Measurements from ENCODE around the gene SPTLC2.
A peak's percentile ranks its signal among the peaks of the same experiment; 100 is the strongest.
"Not testable (repeated sequence)": the region's sequence is repeated elsewhere in the genome, so short reads cannot be mapped to it uniquely, and the experiment has no call there.

Gene SPTLC2, protein sequence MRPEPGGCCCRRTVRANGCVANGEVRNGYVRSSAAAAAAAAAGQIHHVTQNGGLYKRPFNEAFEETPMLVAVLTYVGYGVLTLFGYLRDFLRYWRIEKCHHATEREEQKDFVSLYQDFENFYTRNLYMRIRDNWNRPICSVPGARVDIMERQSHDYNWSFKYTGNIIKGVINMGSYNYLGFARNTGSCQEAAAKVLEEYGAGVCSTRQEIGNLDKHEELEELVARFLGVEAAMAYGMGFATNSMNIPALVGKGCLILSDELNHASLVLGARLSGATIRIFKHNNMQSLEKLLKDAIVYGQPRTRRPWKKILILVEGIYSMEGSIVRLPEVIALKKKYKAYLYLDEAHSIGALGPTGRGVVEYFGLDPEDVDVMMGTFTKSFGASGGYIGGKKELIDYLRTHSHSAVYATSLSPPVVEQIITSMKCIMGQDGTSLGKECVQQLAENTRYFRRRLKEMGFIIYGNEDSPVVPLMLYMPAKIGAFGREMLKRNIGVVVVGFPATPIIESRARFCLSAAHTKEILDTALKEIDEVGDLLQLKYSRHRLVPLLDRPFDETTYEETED

DNA sequence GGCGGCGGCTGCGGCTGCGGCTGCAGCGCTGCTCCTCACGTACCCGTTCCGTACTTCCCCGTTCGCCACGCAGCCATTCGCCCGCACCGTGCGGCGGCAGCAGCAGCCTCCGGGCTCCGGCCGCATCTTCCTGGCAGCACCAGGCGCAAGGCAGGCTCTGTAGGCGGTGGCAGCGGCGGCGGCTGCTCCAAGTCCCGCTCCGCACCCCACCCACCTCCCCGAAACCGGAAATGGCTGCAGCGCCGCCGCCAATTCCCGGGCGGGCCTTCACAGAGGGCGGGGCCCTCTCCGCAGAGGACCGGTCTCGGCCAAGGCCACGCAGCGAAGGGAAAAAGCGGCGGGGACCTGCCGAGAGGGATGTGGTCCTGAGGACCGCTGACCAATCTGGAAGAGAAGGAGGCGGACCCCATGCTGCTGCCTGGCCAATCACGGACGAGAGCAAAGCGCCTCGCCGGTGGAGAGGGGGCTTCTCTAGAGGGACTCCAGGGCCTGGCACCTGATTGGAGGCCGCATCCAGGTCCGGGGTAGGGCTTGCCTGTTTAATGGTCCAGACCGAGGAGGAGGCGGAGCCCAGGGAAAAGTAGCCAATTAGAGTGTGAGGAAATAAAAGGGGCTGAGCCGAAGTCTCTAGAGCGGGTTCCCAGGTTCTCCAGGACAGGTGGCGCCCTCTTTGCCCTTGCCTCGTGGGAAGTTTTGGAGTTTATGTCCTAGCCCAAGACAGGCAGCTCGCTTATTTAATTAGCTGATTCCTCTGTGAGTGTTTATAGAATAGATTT lies at the start of gene SPTLC2:
Gene SPTLC2 (minus strand): TSS at position 184 of the 776 bp plus-strand sequence. CDS start 58 bp downstream, at position 126.
- peak; percentile 92 to 98 (median 95) for DNase-seq

DNA sequence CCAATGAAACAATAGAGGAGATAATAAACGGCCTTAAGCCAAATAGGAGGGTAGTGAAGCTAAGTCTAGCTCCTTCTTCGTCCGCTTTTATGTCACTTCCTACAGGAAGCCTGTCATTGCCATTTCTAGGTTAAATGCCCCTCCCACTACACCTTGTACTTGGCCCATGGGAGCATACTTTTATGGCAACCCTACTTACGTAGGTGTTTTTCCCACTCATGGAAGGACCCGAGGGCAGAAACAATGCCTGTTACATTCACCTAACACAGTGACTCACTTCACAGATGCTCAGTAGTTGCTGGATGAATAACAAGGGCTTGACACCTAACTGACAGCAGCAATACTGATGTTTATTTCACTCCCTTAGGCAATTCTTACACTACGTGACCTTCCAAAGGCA lies 46.9 kb upstream of the SPTLC2 start:
- DNase-seq = no peak

DNA sequence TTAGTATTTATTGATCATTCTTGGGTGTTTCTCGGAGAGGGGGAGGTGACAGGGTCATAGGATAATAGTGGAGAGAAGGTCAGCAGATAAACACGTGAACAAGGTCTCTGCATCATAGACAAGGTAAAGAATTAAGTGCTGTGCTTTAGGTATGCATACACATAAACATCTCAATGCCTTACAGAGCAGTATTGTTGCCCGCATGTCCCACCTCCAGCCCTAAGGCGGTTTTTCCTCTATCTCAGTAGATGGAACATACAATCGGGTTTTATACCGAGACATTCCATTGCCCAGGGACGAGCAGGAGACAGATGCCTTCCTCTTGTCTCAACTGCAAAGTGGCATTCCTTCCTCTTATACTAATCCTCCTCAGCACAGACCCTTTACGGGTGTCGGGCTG lies 45.1 kb upstream of the SPTLC2 start:
- not testable (repeated sequence) for DNase-seq

DNA sequence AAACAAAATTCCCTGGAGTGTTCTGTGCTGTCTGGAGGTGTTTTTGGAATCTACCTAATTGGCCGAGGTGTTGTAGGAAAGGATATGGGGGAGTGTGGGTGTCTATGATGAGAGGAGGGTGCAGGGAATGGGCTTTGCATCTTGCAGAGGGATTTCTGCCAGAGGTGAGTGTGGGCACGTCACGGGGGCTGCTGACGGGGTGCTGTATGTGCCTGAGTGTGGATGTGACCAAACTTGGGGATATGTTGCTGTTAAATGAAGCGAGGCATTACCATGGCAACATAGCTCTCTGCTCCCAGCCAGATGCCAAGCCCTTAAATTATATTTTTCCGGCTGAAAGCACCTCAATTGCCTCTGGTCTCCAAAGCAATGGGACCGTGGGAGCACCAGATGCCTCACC lies 44.3 kb upstream of the SPTLC2 start:
- no peak for DNase-seq

DNA sequence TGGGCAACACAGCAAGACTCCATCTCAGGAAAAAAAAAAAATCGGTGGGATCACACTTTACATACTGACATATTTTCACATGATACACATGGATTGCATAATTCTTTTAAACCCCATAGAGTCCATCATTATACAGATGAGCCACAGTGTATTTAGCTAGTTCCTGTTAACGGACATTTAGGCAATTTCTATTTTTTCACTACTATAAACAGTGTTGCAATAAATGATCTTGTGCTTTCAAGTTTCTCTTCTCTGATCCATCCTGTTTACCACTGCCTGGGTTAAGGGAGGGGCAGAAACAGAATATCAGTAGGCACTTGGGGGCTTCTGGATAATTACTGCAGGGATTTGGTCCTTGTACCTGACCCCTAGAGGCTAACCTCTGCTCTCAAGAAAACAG lies 43.4 kb upstream of the SPTLC2 start:
- DNase-seq = no peak

- DNase-seq = no peak
Observed at GRCh38 chr14:77657280-77657679, 40.8 kb upstream of the SPTLC2 start.

DNA sequence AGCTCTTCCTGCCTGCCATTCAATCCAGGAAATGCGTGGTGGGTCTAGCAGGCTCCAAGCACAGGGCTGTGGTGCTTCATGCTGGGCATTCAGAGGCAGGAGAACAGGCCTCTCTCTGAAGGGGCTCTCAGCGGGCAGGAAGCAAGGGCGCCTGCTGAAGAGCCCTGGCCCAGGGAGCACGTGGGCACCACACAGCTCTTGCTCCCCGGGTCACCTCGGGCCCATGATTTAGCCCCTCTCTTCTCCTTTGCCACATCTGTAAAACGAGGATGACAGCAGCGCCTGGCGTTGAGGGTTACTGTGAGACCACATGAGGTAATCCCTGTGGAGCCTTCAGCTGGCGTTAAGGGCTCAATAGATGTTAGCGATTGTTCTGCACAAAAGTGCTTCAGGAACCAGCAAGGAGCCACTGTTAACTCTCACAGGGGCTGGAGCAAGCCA lies 37.6 kb upstream of the SPTLC2 start:
- DNase-seq = no peak

DNA sequence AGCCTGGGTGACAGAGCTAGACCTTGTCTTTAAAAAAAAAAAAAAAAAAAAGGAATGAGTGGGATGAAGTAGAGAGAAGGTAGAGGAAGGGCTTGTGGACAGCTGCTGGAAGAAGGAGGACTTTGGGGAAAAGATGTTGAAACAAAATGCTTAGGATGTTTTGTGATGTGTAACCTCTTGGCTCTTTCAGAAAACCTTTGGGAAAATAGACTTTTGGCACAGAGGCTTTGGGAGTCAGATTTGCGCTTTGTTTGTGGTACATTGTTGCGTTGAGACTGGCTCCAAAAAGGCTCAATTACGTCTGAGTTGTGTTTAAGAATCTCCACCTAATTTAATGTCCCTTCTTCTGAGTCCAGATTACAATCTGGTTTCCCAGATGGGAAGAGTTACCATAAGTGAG lies 32.9 kb upstream of the SPTLC2 start:
- no peak for DNase-seq

- DNase-seq = no peak
Observed at GRCh38 chr14:77648520-77649200, 32.2 kb upstream of the SPTLC2 start.

DNA sequence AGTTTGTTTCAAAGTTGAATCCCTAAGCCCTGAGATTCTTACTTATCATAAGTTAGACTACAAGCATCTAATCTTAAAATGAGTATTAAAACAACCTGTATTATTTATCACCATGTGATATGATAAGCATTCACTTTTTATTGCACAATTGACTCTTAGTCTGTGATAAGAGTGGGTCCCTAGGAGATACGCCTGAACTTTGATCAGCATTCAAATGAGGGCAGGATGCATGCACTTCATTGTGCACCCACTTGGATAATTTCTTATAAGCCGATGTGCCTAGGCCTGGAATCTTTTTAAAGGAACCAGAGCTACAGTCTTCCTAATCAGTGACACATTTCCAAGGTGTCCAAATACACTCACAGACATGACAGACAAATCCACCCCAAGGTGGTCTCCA lies 31.4 kb upstream of the SPTLC2 start:
- no peak for DNase-seq

DNA sequence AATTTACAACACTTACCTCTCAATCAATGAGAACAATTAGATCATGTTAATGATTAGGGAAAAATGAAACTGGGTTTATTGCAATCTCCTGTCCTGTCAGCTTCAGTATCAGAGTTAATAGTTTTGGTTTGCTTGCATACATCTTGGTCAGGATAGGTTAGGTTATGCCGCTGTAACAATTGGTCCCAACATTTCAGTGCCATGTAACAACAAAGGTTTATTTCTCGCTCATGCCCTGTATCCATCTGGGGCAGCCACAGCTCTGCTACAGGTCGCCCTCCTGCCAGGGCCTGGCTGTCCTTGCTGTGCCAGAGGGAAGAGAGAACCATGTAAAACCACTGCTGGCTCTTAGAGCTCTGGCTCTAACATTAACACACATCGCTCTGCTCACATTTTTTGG lies 30.5 kb upstream of the SPTLC2 start:
- DNase-seq = no peak

DNA sequence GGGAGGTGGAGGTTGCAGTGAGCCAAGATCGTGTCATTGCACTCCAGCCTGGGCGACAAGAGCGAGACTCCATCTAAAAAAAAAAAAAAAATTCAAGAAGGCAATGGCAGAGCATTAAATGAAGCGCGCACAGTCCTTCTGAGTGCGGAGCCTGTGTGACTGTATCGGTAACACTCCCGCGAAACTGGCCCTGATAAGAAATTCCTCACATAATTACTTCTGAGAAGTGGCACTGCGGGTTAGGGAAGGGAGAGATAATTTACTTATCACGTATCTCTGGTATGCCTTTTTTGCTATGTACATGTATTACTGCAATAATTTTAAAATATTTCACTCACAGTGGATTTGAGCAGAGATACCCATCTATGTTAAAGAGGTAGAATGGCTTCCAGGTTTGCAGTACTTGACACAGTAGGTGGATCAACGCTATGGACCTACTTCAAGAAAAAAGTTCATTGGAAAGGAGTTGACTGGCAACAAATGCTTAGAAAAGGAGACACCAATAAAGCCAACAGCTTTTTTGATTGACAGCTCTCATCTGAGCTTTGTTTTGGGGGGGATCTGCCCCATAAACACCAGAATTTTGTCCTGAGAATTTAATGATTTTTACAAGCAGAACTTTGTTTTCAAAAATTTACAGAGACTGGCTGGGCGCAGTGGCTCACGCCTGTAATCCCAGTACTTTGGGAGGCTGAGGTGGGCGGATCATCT lies 29.2 kb upstream of the SPTLC2 start:
- no peak for DNase-seq

- no peak for DNase-seq
Observed at GRCh38 chr14:77642407-77642806, 26.0 kb upstream of the SPTLC2 start.

DNA sequence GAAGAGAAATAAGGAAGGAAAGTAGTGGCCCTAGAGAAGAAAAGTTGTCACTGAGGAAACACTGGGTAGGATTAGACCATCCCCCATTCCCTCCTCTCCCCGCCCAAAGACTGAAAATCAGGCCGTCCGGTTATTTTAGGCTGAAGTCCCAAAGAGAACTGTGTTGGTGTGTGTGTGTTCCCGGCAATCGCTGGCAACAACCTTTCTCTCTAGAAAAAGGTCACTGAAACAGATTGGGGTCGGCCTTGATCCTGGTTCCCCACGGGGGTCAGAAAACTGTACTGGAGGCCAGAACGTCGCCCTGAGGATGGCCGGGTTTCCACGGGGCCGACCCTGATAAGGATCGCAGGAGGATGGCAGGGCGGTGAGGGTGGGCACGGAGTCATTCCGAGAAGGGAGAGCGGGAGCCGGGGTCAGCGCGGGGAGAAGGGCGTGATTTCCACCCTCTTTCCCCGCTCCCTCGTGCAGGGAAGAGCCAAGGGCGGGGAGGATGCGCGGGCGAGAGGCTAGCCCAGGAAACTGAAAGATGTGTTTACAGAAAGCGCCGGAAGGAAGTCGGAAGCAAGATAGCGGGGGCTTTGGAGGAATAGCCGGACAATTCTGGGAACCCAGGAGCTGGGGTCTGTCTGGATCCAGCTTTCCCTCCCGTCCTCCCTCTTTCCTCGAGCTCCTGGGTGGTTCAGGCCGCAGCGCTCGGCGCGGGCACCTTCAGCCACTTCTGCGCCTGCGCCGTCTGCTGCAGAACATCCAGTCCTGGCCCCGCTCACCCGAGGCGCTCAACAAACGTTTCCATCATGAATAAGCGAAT lies 25.3 kb upstream of the SPTLC2 start:
- peak; percentile 30 to 79 (median 54) for DNase-seq

DNA sequence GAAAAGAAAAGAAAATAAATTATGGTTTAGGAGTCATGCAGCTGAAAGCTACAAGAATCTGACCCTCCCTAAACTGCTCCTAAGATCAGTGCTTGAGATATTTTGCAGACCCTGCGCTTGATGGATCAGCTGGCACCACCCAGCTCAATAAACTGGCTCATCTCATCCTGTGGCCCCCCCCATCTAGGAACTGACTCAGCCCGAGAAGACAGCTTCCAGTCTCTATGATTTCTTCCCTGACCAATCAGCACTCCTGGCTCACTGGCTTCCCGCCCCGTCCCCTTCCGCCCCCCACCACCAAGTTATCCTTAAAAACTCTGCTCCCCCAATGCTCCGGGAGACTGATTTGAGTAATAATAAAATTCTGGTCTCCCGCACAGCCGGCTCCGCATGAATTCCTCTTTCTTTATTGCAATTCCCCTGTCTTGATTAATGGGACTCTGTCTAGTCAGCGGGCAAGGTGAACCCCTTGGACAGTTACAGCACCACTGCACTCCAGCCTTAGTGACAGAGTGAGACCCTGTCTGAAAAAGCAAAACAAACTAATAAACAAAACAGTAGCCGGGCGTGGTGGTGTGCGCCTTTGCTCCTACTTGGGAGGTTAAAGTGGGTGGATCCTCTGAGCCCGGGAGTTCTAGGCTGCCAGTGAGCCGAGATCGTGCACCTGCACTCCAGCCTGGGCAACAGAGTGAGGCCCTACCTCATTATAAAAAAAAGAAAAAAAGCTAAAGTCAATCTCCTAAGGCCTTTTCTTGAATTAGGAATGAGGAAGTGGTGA lies 24.5 kb upstream of the SPTLC2 start:
- no peak for DNase-seq

DNA sequence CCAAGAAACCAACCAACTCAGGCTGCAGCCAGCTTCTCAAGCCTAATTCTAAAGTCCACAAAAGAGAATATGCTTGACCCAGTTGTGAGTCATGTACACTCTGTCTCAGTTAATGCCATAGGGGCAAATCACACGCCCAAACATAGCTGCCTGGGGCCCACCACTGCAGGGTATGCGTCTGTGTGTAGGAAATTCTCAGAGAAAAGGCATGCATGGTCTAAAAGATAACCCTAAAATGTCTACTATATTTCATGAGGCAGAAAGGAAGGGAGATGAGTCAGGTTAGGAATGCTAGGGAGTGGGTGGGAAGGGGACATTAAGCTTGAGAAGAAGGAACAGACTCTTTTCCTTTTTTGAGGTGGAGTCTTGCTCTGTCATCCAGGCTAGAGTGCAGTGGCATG lies 22.3 kb upstream of the SPTLC2 start:
- no peak for DNase-seq

- DNase-seq = not testable (repeated sequence)
Observed at GRCh38 chr14:77635869-77636268, 19.4 kb upstream of the SPTLC2 start.

DNA sequence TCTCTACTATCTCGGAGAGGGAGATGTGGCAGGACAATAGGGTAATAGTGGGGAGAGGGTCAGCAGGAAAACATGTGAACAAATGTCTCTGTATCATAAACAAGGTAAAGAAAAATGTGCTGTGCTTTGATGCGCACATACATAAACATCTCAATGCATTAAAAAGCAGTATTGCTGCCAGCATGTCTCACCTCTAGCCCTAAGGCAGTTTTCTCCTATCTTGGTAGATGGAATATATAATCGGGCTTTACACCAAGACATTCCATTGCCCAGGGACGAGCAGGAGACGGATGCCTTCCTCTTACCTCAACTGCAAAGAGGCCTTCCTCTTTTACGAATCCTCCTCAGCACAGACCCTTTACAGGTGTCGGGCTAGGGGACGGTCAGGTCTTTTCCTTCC lies 19.0 kb upstream of the SPTLC2 start:
- not testable (repeated sequence) for DNase-seq

- DNase-seq = no peak
Observed at GRCh38 chr14:77630111-77630510, 13.7 kb upstream of the SPTLC2 start.

DNA sequence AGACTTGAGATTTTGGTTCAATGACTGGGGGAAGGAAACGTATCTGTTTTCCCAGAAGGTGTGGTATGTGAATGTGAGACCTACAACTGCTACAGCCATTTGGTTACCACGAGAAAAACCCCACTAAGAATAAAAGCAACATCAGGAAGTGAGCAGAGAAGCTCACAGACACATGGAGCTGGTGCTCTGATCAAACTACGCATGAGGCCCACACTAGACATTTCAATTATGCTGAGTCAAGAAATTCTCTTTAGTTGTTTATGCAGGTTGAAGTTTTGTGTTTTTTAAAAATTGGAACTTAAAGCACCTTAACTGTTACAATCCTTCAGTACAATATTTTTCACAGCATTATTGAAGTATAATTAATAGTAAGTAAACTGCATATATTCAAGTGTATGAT lies 8.9 kb upstream of the SPTLC2 start:
- DNase-seq = no peak

- no peak for DNase-seq
Observed at GRCh38 chr14:77623201-77623600, 6.8 kb upstream of the SPTLC2 start.
